ENCODE results near the gene PAXX. TPM values are rescaled to one million over a fixed set of nuclear protein-coding genes. Genes with fewer than 3 reads are reported as not detected.
A peak's percentile ranks its signal among the peaks of the same experiment; 100 is the strongest.

The PAXX gene
- total RNA-seq, 1 experiment from 2014 or later = 24.5 TPM

- no peak for DNase-seq (ENCODE audit: low read depth)
Measured at GRCh38 chr9:136965771-136966484, 26.3 kb upstream of the PAXX start.

GRCh38 chr9:136968333-136969127 lies 23.7 kb upstream of the PAXX start:
- no peak for DNase-seq (ENCODE audit: low read depth)

GRCh38 chr9:136969150-136969549 lies 23.1 kb upstream of the PAXX start:
- no peak for DNase-seq (ENCODE audit: low read depth)

- no peak for DNase-seq (ENCODE audit: low read depth)
Measured at GRCh38 chr9:136969774-136970173, 22.4 kb upstream of the PAXX start.

GRCh38 chr9:136970361-136970760 lies 21.9 kb upstream of the PAXX start:
- no peak for DNase-seq (ENCODE audit: low read depth)

GRCh38 chr9:136971746-136972145 lies 20.5 kb upstream of the PAXX start:
- no peak for DNase-seq (ENCODE audit: low read depth)

- no peak for DNase-seq (ENCODE audit: low read depth)
Measured at GRCh38 chr9:136972335-136972734, 19.9 kb upstream of the PAXX start.

- no peak for DNase-seq (ENCODE audit: low read depth)
Measured at GRCh38 chr9:136972743-136973142, 19.5 kb upstream of the PAXX start.

GRCh38 chr9:136973618-136974617 lies 18.3 kb upstream of the PAXX start:
- DNase-seq (ENCODE audit: low read depth) = no peak

- DNase-seq (ENCODE audit: low read depth) = peak; percentile 68
Measured at GRCh38 chr9:136974817-136975535, 17.2 kb upstream of the PAXX start.

GRCh38 chr9:136975644-136976043 lies 16.6 kb upstream of the PAXX start:
- peak; percentile 65 for DNase-seq (ENCODE audit: low read depth)

- DNase-seq (ENCODE audit: low read depth) = no peak
Measured at GRCh38 chr9:136977223-136977622, 15.0 kb upstream of the PAXX start, which contains the start of gene PTGDS. PTGDS (plus strand) TSS chr9:136977504; CDS start chr9:136977579, 75 bp downstream.

- no peak for DNase-seq (ENCODE audit: low read depth)
Measured at GRCh38 chr9:136977649-136978072, 14.6 kb upstream of the PAXX start.

- DNase-seq (ENCODE audit: low read depth) = no peak
Measured at GRCh38 chr9:136978073-136978864, 14.0 kb upstream of the PAXX start.

GRCh38 chr9:136978865-136979544 lies 13.2 kb upstream of the PAXX start:
- DNase-seq (ENCODE audit: low read depth) = no peak

- DNase-seq (ENCODE audit: low read depth) = no peak
Measured at GRCh38 chr9:136979769-136980587, 12.2 kb upstream of the PAXX start.

GRCh38 chr9:136980669-136981478 lies 11.3 kb upstream of the PAXX start:
- no peak for DNase-seq (ENCODE audit: low read depth)

All from RPMI7951 (cell line).